HCT116 (cell line): Measurements from ENCODE around the gene FHL5. TPM values are rescaled to one million over a fixed set of nuclear protein-coding genes. Genes with fewer than 3 reads are reported as not detected.
A peak's percentile ranks its signal among the peaks of the same experiment; 100 is the strongest.

Source experiments
- ATAC-seq: fragments of 200-7000 bp; cut with Tn5 transposase; 2 replicates; pipeline ENCODE4 v1.9.1; 2020; ENCODE audit warnings: mild to moderate bottlenecking, moderate library complexity
- BruUV-seq: library from RNA; stranded (reverse); fragments of 400-500 nt; replicated peaks from 2 replicates; lab custom pipeline; 2021; lab: Mats Ljungman, UMichigan
- CTCF ChIA-PET: fragments of 300-600 bp; sonication (Branson Sonifier 250); formaldehyde crosslinking; loops from one replicate; lab custom pipeline; 2021; ENCODE audit warnings: antibody characterized with exemption; lab: Charles Lee
- POLR2A ChIA-PET: fragments of 300-600, 350-600 bp; sonication (Branson Sonifier 250); formaldehyde crosslinking; loops from one replicate; lab custom pipeline; 2021; ENCODE audit warnings: antibody characterized with exemption; lab: Charles Lee
- RAD21 ChIA-PET, 2 experiments: fragments of 300-600 bp; sonication (Branson Sonifier 250); formaldehyde crosslinking; loops; one replicate each; lab custom pipeline; 2023; ENCODE audit warnings: low total read pairs in 2 of 2; ENCODE audit not compliant: uncharacterized antibody in 2 of 2, unreplicated experiment in 2 of 2, low non-redundant PET in 1 of 2; lab: Charles Lee
- DNase-seq: peaks from one replicate; pipeline ENCODE4 v3.0.0-alpha.2; 2010; ENCODE audit warnings: low read depth, low spot score
- H2AFZ ChIP-seq: fragments of 200-600 bp; shearing (Covaris generic), sonication (generic); 2 replicates; pipeline ENCODE4 v1.6.1; 2017; ENCODE audit warnings: low read depth, mixed run types, mixed read lengths, antibody characterized with exemption, low read length; ENCODE audit not compliant: poor library complexity, severe bottlenecking
- H3K27ac ChIP-seq: 2 replicates; pipeline ENCODE4 v1.5.1; 2012; ENCODE audit warnings: low read depth, low read length
- H3K27me3 ChIP-seq: fragments of 200-600 bp; sonication (generic); 2 replicates; pipeline ENCODE4 v1.6.1; 2016; ENCODE audit warnings: mixed run types, low read length, mixed read lengths; ENCODE audit not compliant: insufficient read depth
- H3K36me3 ChIP-seq, 2 experiments: fragments of 200-500 bp in 1 of 2; fragments of 200-600 bp in 1 of 2; sonication (Bioruptor generic) in 1 of 2; sonication (generic) in 1 of 2; 2 replicates each; pipeline versions ENCODE4 v1.5.1 to v1.6.1; 2014 to 2016; ENCODE audit warnings: low read length in 2 of 2, inconsistent platforms in 1 of 2, mixed read lengths in 1 of 2, mixed run types in 1 of 2; ENCODE audit not compliant: insufficient read depth in 2 of 2, control insufficient read depth in 1 of 2
- H3K4me1 ChIP-seq, 2 experiments: fragments of 200-600 bp in 1 of 2; sonication (generic) in 1 of 2; 2 replicates each; pipeline versions ENCODE4 v1.5.1 to v1.6.1; 2012 to 2017; ENCODE audit warnings: low read length in 2 of 2, inconsistent platforms in 1 of 2, mild to moderate bottlenecking in 1 of 2, mixed read lengths in 1 of 2, mixed run types in 1 of 2, moderate library complexity in 1 of 2; ENCODE audit not compliant: insufficient read depth in 2 of 2, control insufficient read depth in 1 of 2
- H3K4me2 ChIP-seq: fragments of 200-600 bp; sonication (generic); 2 replicates; pipeline ENCODE4 v1.6.1; 2017; ENCODE audit warnings: mixed run types, low read length, mixed read lengths
- H3K4me3 ChIP-seq, 2 experiments: fragments of 200-600 bp in 1 of 2; sonication (generic) in 1 of 2; replicated peaks in 1 of 2; 2 replicates each; pipeline ENCODE4 v1.5.1; 2011 to 2016; ENCODE audit warnings: low read length in 2 of 2, control low read depth in 1 of 2, low read depth in 1 of 2, mild to moderate bottlenecking in 1 of 2, mixed read lengths in 1 of 2, mixed run types in 1 of 2
- H3K79me2 ChIP-seq: fragments of 200-600 bp; sonication (generic); 2 replicates; pipeline ENCODE4 v1.6.1; 2017; ENCODE audit warnings: mild to moderate bottlenecking, mixed run types, low read length, moderate library complexity, mixed read lengths; ENCODE audit not compliant: insufficient read depth
- H3K9ac ChIP-seq: fragments of 200-600 bp; sonication (generic); 2 replicates; pipeline ENCODE4 v1.6.1; 2016; ENCODE audit warnings: low read length, mixed read lengths
- H3K9me2 ChIP-seq: fragments of 200-600 bp; sonication (generic), shearing (Covaris generic); 2 replicates; pipeline ENCODE4 v1.6.1; 2017; ENCODE audit warnings: mixed run types, mild to moderate bottlenecking, moderate library complexity; ENCODE audit not compliant: insufficient read depth
- H3K9me3 ChIP-seq, 2 experiments: fragments of 200-500 bp in 1 of 2; fragments of 200-600 bp in 1 of 2; sonication (Bioruptor generic) in 1 of 2; sonication (generic) in 1 of 2; 2 replicates each; pipeline ENCODE4 v1.6.1; 2014 to 2017; ENCODE audit warnings: low read length in 2 of 2, mixed read lengths in 2 of 2, inconsistent platforms in 1 of 2, low read depth in 1 of 2, mild to moderate bottlenecking in 1 of 2, mixed run types in 1 of 2, moderate library complexity in 1 of 2; ENCODE audit not compliant: control insufficient read depth in 1 of 2, insufficient read depth in 1 of 2
- H4K20me1 ChIP-seq: fragments of 200-600 bp; sonication (generic), shearing (Covaris generic); 2 replicates; pipeline ENCODE4 v1.6.1; 2017; ENCODE audit warnings: mixed run types, mild to moderate bottlenecking, moderate library complexity; ENCODE audit not compliant: insufficient read depth
- ATF3 ChIP-seq: IDR thresholded peaks from 2 replicates; pipeline ENCODE4 v1.6.1; 2012
- CBX3 ChIP-seq: IDR thresholded peaks from 2 replicates; pipeline ENCODE4 v1.6.1; 2012; ENCODE audit warnings: low read depth
- CEBPB ChIP-seq: IDR thresholded peaks from 2 replicates; pipeline ENCODE4 v1.6.1; 2012; ENCODE audit warnings: low read depth
- CTCF ChIP-seq, 3 experiments: fragments of 200-600 bp in 1 of 3; sonication (generic) in 1 of 3; IDR thresholded peaks in 2 of 3; conservative IDR thresholded peaks in 1 of 3; 2 replicates each; pipeline ENCODE4 v1.5.1; 2012 to 2017; ENCODE audit warnings: low read depth in 2 of 3, low read length in 2 of 3, antibody characterized with exemption in 1 of 3, borderline replicate concordance in 1 of 3, control low read depth in 1 of 3, mild to moderate bottlenecking in 1 of 3, mixed read lengths in 1 of 3, mixed run types in 1 of 3, moderate library complexity in 1 of 3; ENCODE audit not compliant: insufficient read depth in 1 of 3
- EGR1 ChIP-seq: IDR thresholded peaks from 2 replicates; pipeline ENCODE4 v1.6.1; 2012; ENCODE audit warnings: low read depth
- ELF1 ChIP-seq: IDR thresholded peaks from 2 replicates; pipeline ENCODE4 v1.6.1; 2012; ENCODE audit warnings: low read depth, borderline replicate concordance
- EZH2 ChIP-seq: fragments of 200-600 bp; sonication (generic); IDR thresholded peaks from 2 replicates; pipeline ENCODE4 v1.6.1; 2017; ENCODE audit warnings: antibody characterized with exemption, mixed run types
- FOSL1 ChIP-seq: IDR thresholded peaks from 2 replicates; pipeline ENCODE4 v1.6.1; 2012; ENCODE audit warnings: low read depth
- JUND ChIP-seq: IDR thresholded peaks from 2 replicates; pipeline ENCODE4 v1.6.1; 2012
- MAX ChIP-seq: IDR thresholded peaks from 2 replicates; pipeline ENCODE4 v1.6.1; 2012
- POLR2A ChIP-seq: IDR thresholded peaks from 2 replicates; pipeline ENCODE4 v1.7.0; 2011; ENCODE audit warnings: borderline replicate concordance; ENCODE audit not compliant: insufficient read depth, insufficient read length; ENCODE audit errors: extremely low read depth
- POLR2AphosphoS5 ChIP-seq: IDR thresholded peaks from 2 replicates; pipeline ENCODE4 v1.6.1; 2011; ENCODE audit warnings: mild to moderate bottlenecking, low read depth, low read length, moderate library complexity
- RAD21 ChIP-seq: IDR thresholded peaks from 2 replicates; pipeline ENCODE4 v1.6.1; 2012; ENCODE audit warnings: low read depth, mild to moderate bottlenecking
- REST ChIP-seq: IDR thresholded peaks from 2 replicates; pipeline ENCODE4 v1.6.1; 2012; ENCODE audit warnings: low read depth
- SIN3A ChIP-seq: IDR thresholded peaks from 2 replicates; pipeline ENCODE4 v1.6.1; 2012; ENCODE audit warnings: low read depth
- SP1 ChIP-seq: IDR thresholded peaks from 2 replicates; pipeline ENCODE4 v1.6.1; 2012; ENCODE audit warnings: low read depth
- SRF ChIP-seq: IDR thresholded peaks from 2 replicates; pipeline ENCODE4 v1.6.1; 2012; ENCODE audit warnings: low read depth
- TCF7L2 ChIP-seq: IDR thresholded peaks from 2 replicates; pipeline ENCODE4 v1.7.0; 2011; ENCODE audit warnings: borderline replicate concordance, inconsistent platforms; ENCODE audit not compliant: insufficient read depth, insufficient read length; ENCODE audit errors: extremely low read depth
- YY1 ChIP-seq: IDR thresholded peaks from 2 replicates; pipeline ENCODE4 v1.6.1; 2011; ENCODE audit warnings: low read length, low read depth, moderate library complexity, mild to moderate bottlenecking; ENCODE audit not compliant: insufficient replicate concordance; ENCODE audit errors: extremely low read depth
- ZFX ChIP-seq: fragments of 450-650 bp; IDR thresholded peaks from 2 replicates; pipeline ENCODE4 v1.6.1; 2017
- ZNF274 ChIP-seq: fragments of 200-500 bp; sonication (Bioruptor generic); IDR thresholded peaks from 2 replicates; pipeline ENCODE4 v1.6.1; 2014; ENCODE audit warnings: mild to moderate bottlenecking, low read depth, low read length, inconsistent platforms
- intact Hi-C: fragments of 100-400 bp; cut with micrococcal nuclease; formaldehyde crosslinking; loops from 2 replicates; pipeline ENCODE4 v1.10.0; 2022
- total RNA-seq: library from RNA; stranded (reverse); gene quantifications from one replicate; pipeline ENCODE4 v1.2.1, GENCODE V29; 2021; ENCODE audit not compliant: unreplicated experiment

The FHL5 gene
- total RNA-seq, 1 experiment from 2014 or later = not detected

GRCh38 chr6:96521644-96522464, 41.1 kb upstream of the FHL5 start, which contains the start of gene UFL1:
UFL1 (plus strand) TSS chr6:96521806; CDS start chr6:96521874, 68 bp downstream.
- H3K9me3 ChIP-seq = no peaks in the 10 kb centered on the region
- POLR2A ChIA-PET = no interaction called here
- H3K9me2 ChIP-seq = no peaks in the 10 kb centered on the region
- CTCF ChIA-PET = no interaction called here
- no peaks in the 10 kb centered on the region for H3K27me3 ChIP-seq
- H4K20me1 ChIP-seq = no peaks in the 10 kb centered on the region
- peak within 1 kb of the TSS; percentile 83 for H3K9ac ChIP-seq
- ATAC-seq (peak; percentile 91), DNase-seq (peak; percentile 78)
- H3K36me3 ChIP-seq = peaks cover 0 to 7% of the 10 kb centered on the region in 2 experiments; a peak in 1 of 4 replicates
- BruUV-seq = no TSS peak
- peaks cover 26% of the 10 kb centered on the region for H3K79me2 ChIP-seq
- peak within 1 kb of the TSS; percentile 77 to 80 for H3K4me3 ChIP-seq
- no peak within 1 kb of the TSS for H2AFZ ChIP-seq
- peaks cover 9 to 26% of the 10 kb centered on the region in 2 experiments for H3K4me1 ChIP-seq
- peak within 1 kb of the TSS; percentile 83 for H3K27ac ChIP-seq
- peak within 1 kb of the TSS; percentile 82 for H3K4me2 ChIP-seq
- RAD21 ChIA-PET = no interaction called here
- intact Hi-C loops = loop anchor here (5.0 kb wide), 1 partner anchor 375 kb away; the partner anchor contains the start of gene NDUFAF4
- TF ChIP-seq REST (no peak), POLR2A (peak; percentile 82), EGR1 (peak; percentile 81), TCF7L2 (peak; percentile 87), EZH2 (no peak), JUND (peak; percentile 46; the same call in 1 of the 2 replicates), CEBPB (no peak), POLR2AphosphoS5 (peak; percentile 98), ZFX (peak; percentile 89), RAD21 (0 out of 2 replicates have a peak, but pooled peaks have one; percentile 5), ZNF274 (no peak), SRF (no peak; the same call in 1 of the 2 replicates), FOSL1 (0 out of 2 replicates have a peak, but pooled peaks have one; percentile 6), SIN3A (peak; percentile 96), MAX (peak; percentile 86), SP1 (peak; percentile 82), ATF3 (no peak), ELF1 (peak; percentile 70), CTCF (IDR thresholded peaks at IDR 0.05 in 2 of 3, conservative IDR thresholded peaks at IDR 0.05 in 1 of 3; ENCODE audit: borderline replicate concordance in 1 of 3, insufficient read depth in 1 of 3, low read depth in 2 of 3, low read length in 2 of 3) (no peak), CBX3 (peak; percentile 67; the same call in 1 of the 2 replicates), YY1 (peak; percentile 91)
